GM10266 (cell line): Measurements from ENCODE around the gene ACKR4.

ENCODE experiments used
- DNase-seq: peaks from one replicate; pipeline ENCODE4 v3.0.0; 2012; ENCODE audit errors: extremely low spot score
- CTCF ChIP-seq: IDR thresholded peaks from 2 replicates; pipeline ENCODE4 v1.5.1; 2012; ENCODE audit warnings: mild to moderate bottlenecking, low read depth; ENCODE audit not compliant: control insufficient read depth, insufficient read depth; ENCODE audit errors: missing control alignments

ACKR4 gene

GRCh38 chr3:132569153-132569552, 27.9 kb upstream of the ACKR4 start:
- no peak for TF ChIP-seq CTCF
- no peak for DNase-seq

- no peak for DNase-seq
- no peak for TF ChIP-seq CTCF
Measured at GRCh38 chr3:132569580-132569979, 27.5 kb upstream of the ACKR4 start.

- DNase-seq: no peak
- TF ChIP-seq CTCF: no peak
Measured at GRCh38 chr3:132570016-132570415, 27.1 kb upstream of the ACKR4 start.

- no peak for TF ChIP-seq CTCF
- no peak for DNase-seq
Measured at GRCh38 chr3:132573797-132574211, 23.3 kb upstream of the ACKR4 start.

GRCh38 chr3:132587401-132587800, 9.7 kb upstream of the ACKR4 start:
- DNase-seq: no peak
- no peak for TF ChIP-seq CTCF

- TF ChIP-seq CTCF: no peak
Measured at GRCh38 chr3:132592216-132592615, 4.9 kb upstream of the ACKR4 start.

GRCh38 chr3:132593241-132593946, 3.7 kb upstream of the ACKR4 start:
- no peak for DNase-seq
- no peak for TF ChIP-seq CTCF

More at GRCh38 chr3:132592216-132592615, 4.9 kb upstream of the ACKR4 start:
- no peak for DNase-seq
